IPS DF 6.9 (cell line): ENCODE data around the gene KAT5.
"Not testable (repeated sequence)": the region's sequence is repeated elsewhere in the genome, so short reads cannot be mapped to it uniquely, and the experiment has no call there.

Experiments
- DNase-seq: peaks from one replicate; pipeline ENCODE4 v3.0.0-alpha.2; 2013; ENCODE audit warnings: low read depth, low spot score
- H3K27ac ChIP-seq: one replicate; pipeline ENCODE4 v1.5.1; 2013; ENCODE audit warnings: low read length, control low read depth
- H3K27me3 ChIP-seq: 2 replicates; pipeline ENCODE4 v1.6.1; 2013; ENCODE audit warnings: mild to moderate bottlenecking, low read length; ENCODE audit not compliant: control insufficient read depth, insufficient read depth
- H3K36me3 ChIP-seq: 2 replicates; pipeline ENCODE4 v1.6.1; 2013; ENCODE audit warnings: low read length; ENCODE audit not compliant: control insufficient read depth, insufficient read depth
- H3K4me1 ChIP-seq: 2 replicates; pipeline ENCODE4 v1.6.1; 2013; ENCODE audit warnings: low read length; ENCODE audit not compliant: control insufficient read depth, insufficient read depth
- H3K4me3 ChIP-seq: 2 replicates; pipeline ENCODE4 v1.5.1; 2013; ENCODE audit warnings: mild to moderate bottlenecking, low read length
- H3K9me3 ChIP-seq: 2 replicates; pipeline ENCODE4 v1.6.1; 2013; ENCODE audit warnings: low read length, inconsistent platforms; ENCODE audit not compliant: control insufficient read depth, insufficient read depth
- WGBS: extraction: QIAGEN DNeasy Blood & Tissue Kit; methylation state at CpG from one replicate; pipeline ENCODE4 v1.1.7; 2013; ENCODE audit warnings: mixed read lengths, missing lambda C conversion rate; ENCODE audit not compliant: insufficient read length, insufficient coverage; 5-methylcytosine and 5-hydroxymethylcytosine counted together

The KAT5 gene

DNA sequence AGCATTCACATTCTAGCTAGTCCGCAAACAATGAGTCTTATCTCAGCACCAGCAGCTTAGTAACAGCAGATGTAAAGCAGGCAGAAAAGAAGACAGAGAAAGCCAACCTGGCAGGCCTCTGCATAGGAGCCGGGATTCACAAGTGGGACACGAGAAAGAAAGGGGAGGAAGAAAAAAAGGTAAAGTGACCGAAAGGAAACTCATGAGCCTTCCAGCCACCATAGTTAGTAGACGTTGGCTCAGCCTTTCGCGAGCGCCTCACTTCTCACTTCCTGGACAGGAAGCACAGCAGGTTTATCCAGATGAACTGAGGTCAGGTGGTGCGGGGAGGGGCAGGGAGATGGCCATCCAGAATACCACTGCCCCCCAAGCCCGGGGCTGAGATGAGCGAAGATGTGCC is 19.7 kb upstream of the KAT5 start:
- Histone ChIP-seq H3K9me3 (no peaks in the 10 kb centered on the region), H3K27me3 (no peaks in the 10 kb centered on the region), H3K4me1 (0 out of 2 replicates have a peak, but pooled peaks cover 1% of the 10 kb centered on the region), H3K27ac (no peak overlapping the region), H3K4me3 (no peak overlapping the region), H3K36me3 (no peaks in the 10 kb centered on the region)
- WGBS: no CpG with 5 or more reads among the region's 11 CpGs
- no peak for DNase-seq

DNA sequence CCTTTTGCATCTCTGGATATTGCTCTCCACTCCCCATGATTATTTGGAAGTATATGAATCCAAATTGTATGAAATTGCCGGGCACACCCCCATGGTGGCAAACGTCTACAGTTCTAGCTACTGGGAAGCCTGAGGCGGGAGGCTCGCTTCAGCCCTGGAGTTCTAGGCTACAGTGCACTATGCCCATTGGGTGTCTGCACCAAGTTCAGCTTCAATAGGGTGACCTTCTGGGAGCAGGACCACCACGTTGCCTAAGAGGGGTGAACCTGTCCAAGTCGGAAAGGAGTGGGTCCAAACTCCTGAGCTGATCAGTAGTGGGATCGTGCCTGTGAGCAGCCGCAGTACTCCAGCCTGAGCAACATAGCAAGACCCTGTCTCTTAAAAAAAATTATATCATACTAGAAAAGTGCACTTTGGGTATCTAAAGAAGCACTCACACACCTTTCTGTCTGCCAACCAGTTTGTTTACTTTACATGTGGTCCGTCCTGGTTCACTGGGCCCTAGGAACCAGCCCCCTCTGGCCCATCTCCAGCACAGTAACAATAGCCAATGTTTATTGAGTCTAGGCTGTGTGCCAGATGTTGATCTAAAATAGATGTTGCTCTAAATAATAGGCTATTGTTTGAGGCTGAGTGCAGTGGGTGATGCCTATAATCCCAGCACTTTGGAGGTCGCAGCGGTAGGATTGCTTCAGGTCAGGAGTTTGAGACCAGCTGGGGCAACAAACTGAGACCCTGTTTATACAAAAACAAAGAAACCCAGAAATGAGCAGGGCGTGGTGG is 16.4 kb upstream of the KAT5 start:
- no peak overlapping the region for H3K4me3 ChIP-seq
- WGBS: no CpG with 5 or more reads among the region's 12 CpGs
- peaks cover 2% of the 10 kb centered on the region; the same call in 1 of the 2 replicates for H3K9me3 ChIP-seq
- H3K4me1 ChIP-seq: 0 out of 2 replicates have a peak, but pooled peaks cover 1% of the 10 kb centered on the region
- H3K27ac ChIP-seq: no peak overlapping the region
- no peaks in the 10 kb centered on the region for H3K36me3 ChIP-seq
- H3K27me3 ChIP-seq: no peaks in the 10 kb centered on the region
- DNase-seq: no peak

DNA sequence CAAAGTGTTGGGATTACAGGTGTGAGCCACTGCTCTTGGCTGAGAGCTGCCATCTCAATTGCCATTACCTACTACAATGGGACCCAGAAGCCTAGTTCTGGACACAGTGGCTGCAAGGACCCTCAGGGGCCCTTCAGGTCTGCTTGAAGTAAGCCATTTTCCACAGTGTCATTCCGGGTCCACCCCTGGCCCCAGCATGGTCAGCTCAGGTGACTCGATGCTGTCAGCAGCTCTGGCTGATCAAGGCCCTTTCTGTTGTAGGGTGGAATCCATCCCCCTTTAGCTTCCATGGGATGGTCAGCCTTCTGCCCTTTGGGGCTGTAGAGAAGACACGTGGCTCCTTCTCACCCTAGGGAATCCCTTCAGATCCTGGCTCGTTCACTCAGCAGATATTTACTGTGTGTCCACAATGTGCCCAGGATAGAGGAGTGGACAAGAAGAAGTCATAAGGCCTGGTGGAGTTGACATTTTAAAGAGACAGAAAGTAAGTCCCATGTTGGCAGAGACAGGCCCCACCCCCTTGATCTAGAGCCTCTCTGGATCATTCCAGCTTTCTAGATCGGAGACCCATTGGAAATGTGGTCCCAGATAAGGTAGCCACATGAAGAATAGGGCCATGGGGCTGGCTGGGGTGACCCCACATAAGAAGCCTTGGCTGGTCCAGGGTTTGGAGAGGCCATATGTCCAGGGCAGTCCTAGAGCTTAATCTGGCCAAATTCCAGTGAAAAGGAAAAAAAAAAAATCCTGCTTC is 15.1 kb upstream of the KAT5 start:
- Histone ChIP-seq H3K27me3 (no peaks in the 10 kb centered on the region), H3K4me1 (0 out of 2 replicates have a peak, but pooled peaks cover 1% of the 10 kb centered on the region), H3K27ac (no peak overlapping the region), H3K4me3 (no peak overlapping the region), H3K36me3 (no peaks in the 10 kb centered on the region), H3K9me3 (peaks cover 2% of the 10 kb centered on the region; the same call in 1 of the 2 replicates)
- WGBS: no CpG with 5 or more reads among the region's 5 CpGs
- DNase-seq: no peak

DNA sequence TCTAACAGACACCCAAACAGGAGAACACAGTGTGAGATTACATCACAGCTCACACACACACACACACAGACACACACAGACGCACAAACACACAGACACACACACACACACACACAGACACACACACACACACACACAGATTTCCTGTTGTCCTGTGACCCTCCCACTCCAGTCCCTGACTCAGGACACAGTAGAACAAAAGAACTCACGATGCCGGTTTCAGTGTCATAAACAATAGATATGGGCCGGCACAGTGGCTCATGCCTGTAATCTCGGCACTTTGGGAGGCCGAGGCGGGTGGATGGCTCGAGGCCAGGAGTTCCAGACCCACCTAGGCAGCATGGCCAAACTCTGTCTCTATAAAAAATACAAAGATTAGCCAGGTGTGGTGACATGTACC is 13.8 kb upstream of the KAT5 start:
- H3K27me3 ChIP-seq: no peaks in the 10 kb centered on the region
- no CpG with 5 or more reads among the region's 8 CpGs for WGBS

DNA sequence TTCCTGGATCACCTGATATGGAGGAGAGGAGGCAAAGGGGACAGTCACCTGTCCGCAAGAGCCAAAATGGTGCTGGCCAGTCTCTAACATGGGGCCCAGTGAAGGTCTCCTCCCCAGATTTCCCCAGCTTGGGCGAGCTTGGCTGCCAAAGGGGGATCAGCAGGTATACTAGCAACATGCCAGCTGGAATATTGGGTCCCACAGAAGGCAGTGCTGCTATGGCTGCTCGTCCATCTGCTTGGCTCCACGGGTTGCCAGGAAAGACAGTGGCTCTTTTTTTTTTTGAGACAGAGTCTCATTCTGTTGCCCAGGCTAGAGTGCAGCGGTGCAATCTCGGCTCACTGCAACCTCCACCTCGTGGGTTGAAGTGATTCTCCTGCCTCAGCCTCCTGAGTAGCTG is 12.7 kb upstream of the KAT5 start:
- Histone ChIP-seq H3K36me3 (no peaks in the 10 kb centered on the region), H3K9me3 (peaks cover 2% of the 10 kb centered on the region; the same call in 1 of the 2 replicates), H3K27ac (no peak overlapping the region), H3K4me1 (no peaks in the 10 kb centered on the region), H3K4me3 (no peak overlapping the region), H3K27me3 (no peaks in the 10 kb centered on the region)
- WGBS: no CpG with 5 or more reads among the region's 7 CpGs
- no peak for DNase-seq

More for the DNA sequence above, 13.8 kb upstream of the KAT5 start:
- Histone ChIP-seq H3K4me3 (no peak overlapping the region), H3K9me3 (peaks cover 2% of the 10 kb centered on the region; the same call in 1 of the 2 replicates), H3K36me3 (no peaks in the 10 kb centered on the region), H3K4me1 (no peaks in the 10 kb centered on the region), H3K27ac (no peak overlapping the region)
- DNase-seq: no peak

DNA sequence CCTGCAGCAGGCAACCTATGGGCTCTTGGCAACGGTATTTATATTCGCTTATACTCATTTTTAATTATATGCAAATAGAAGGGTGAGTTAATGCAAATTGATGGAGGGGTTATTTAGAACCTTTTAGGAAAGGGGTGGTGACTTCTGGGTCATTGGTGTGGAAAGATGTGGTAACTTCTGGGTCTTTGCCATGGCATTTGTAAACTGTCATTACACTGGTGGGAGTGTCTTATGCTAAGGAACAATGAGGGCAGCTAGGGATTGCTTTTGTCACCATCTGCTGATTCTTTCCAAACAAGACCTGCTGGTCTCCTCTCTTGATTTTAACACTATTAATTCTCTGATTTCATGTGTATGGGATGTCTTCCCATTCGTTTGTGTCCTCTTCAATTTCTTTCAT is 11.7 kb upstream of the KAT5 start:
- no CpG with 5 or more reads among the region's 3 CpGs for WGBS
- no peak overlapping the region for H3K4me3 ChIP-seq
- no peak for DNase-seq

DNA sequence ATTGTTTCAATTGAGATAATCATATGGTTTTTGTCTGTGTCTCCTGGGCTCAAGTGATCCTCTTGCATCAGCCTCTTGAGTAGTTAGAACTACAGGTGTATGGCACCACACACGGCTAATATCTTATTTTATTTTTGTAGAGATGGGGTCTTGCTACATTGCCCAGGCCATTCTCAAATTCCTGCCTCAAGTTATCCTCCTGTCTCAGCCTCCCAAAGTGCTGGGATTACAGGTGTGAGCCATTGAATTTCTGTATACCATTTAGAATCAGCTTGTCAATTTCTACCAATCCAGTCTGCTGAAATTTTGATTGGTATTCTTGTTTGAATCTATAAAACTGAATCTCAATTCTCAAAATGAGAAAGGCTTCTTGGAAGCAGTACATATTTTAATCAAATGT is 10.4 kb upstream of the KAT5 start:
- no CpG with 5 or more reads among the region's 1 CpG for WGBS
- no peak overlapping the region for H3K27ac ChIP-seq
- H3K9me3 ChIP-seq: peaks cover 2% of the 10 kb centered on the region; the same call in 1 of the 2 replicates
- no peak overlapping the region for H3K4me3 ChIP-seq
- H3K36me3 ChIP-seq: no peaks in the 10 kb centered on the region
- no peaks in the 10 kb centered on the region for H3K4me1 ChIP-seq
- no peaks in the 10 kb centered on the region for H3K27me3 ChIP-seq
- no peak for DNase-seq

More for the DNA sequence above, 11.7 kb upstream of the KAT5 start:
- H3K27me3 ChIP-seq: no peaks in the 10 kb centered on the region
- H3K27ac ChIP-seq: no peak overlapping the region
- no peaks in the 10 kb centered on the region for H3K4me1 ChIP-seq
- peaks cover 2% of the 10 kb centered on the region; the same call in 1 of the 2 replicates for H3K9me3 ChIP-seq
- H3K36me3 ChIP-seq: no peaks in the 10 kb centered on the region

DNA sequence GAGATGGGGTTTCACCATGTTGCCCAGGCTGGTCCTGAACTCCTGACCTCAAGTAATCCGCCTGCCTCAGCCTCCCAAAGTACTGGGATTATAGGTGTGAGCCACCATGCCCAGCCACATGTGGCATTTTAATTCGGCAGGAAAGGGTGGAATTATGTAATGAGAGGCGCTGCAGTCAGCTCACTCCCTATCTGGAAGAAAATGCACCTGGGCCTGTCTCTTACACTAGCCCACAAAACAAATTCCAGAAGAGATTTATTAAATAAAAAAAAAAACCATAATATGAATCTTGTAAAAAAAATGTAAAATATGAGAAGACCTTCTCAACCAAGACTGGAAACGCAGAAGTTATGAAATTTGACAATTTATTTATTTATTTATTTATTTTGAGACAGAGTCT is 8.2 kb upstream of the KAT5 start:
- Histone ChIP-seq H3K4me1 (no peaks in the 10 kb centered on the region), H3K9me3 (peaks cover 2% of the 10 kb centered on the region; the same call in 1 of the 2 replicates), H3K4me3 (no peak overlapping the region), H3K36me3 (no peaks in the 10 kb centered on the region), H3K27me3 (no peaks in the 10 kb centered on the region), H3K27ac (no peak overlapping the region)
- no CpG with 5 or more reads among the region's 4 CpGs for WGBS
- DNase-seq: no peak

DNA sequence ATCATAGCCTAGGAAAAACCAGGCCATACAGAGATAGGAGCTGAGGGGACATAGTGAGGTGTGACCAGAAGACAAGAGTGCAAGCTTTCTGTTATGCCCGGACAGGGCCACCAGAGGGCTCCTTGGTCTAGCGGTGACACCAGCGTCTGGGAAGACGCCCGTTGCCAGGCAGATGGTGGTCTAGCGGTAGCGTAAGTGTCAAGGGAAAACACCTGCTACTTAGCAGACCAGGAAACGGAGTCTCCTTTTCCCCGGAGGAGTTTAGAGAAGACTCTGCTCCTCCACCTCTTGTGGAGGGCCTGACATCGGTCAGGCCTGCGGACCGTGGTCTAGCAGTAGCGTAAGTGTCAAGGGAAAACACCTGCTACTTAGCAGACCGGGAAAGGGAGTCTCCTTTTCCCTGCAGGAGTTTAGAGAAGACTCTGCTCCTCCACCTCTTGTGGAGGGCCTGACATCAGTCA is 5.7 kb upstream of the KAT5 start:
- not testable (repeated sequence) for H3K9me3 ChIP-seq, H3K4me1 ChIP-seq, H3K4me3 ChIP-seq, H3K36me3 ChIP-seq, DNase-seq, H3K27ac ChIP-seq, H3K27me3 ChIP-seq
- WGBS: no CpG with 5 or more reads among the region's 14 CpGs

DNA sequence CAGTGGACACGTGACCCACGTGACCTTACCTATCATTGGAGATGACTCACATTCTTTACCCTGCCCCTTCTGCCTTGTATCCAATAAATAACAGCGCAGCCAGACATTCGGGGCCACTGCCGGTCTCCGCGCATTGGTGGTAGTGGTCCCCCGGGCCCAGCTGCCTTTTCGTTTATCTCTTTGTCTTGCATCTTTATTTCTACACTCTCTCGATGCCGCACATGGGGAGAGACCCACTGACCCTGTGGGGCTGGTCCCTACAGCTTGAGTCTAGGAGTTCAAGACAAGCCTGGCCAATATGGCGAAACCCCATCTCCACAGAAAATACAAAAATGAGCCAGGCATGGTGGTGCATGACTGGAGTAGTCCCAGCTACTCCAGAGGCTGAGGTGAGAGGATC is 5.0 kb upstream of the KAT5 start:
- not testable (repeated sequence) for H3K27ac ChIP-seq, H3K27me3 ChIP-seq, H3K9me3 ChIP-seq, DNase-seq, H3K4me3 ChIP-seq, H3K36me3 ChIP-seq, H3K4me1 ChIP-seq
- WGBS: no CpG with 5 or more reads among the region's 12 CpGs
